D721Med (cell line): ENCODE measurements around the gene DEDD2.

Source experiments
- DNase-seq: peaks from one replicate; pipeline ENCODE4 v3.0.0; 2011; ENCODE audit warnings: low spot score; ENCODE audit not compliant: insufficient read length
- FAIRE-seq: peaks from 2 replicates; lab custom pipeline; 2011; peaks lifted over from hg19 to GRCh38; lab: Jason Lieb, UNC
- CTCF ChIP-seq: IDR thresholded peaks from 2 replicates; pipeline ENCODE4 v1.5.1; 2012; ENCODE audit warnings: mild to moderate bottlenecking, control low read depth; ENCODE audit not compliant: insufficient read depth; ENCODE audit errors: missing control alignments

DEDD2 gene

GRCh38 chr19:42246143-42246921 is 28.9 kb upstream of the DEDD2 start:
- TF ChIP-seq CTCF, result peak; percentile 40
- no peak for FAIRE-seq
- no peak for DNase-seq

GRCh38 chr19:42245231-42245630 is 27.8 kb upstream of the DEDD2 start:
- TF ChIP-seq CTCF, result no peak
- no peak for DNase-seq
- no peak for FAIRE-seq

GRCh38 chr19:42244347-42245220 is 27.1 kb upstream of the DEDD2 start:
- TF ChIP-seq CTCF, result peak; percentile 75
- DNase-seq (peak; percentile 66), FAIRE-seq (no peak)

- TF ChIP-seq CTCF, result no peak
- peak; percentile 72 for DNase-seq
- FAIRE-seq, result no peak
Measured at GRCh38 chr19:42242512-42243409, 25.3 kb upstream of the DEDD2 start, which contains the start of gene GSK3A. Gene GSK3A (minus strand): TSS chr19:42242602. CDS start chr19:42242465, 137 bp downstream.

- FAIRE-seq (no peak), DNase-seq (no peak)
- no peak for TF ChIP-seq CTCF
Measured at GRCh38 chr19:42242069-42242511, 24.6 kb upstream of the DEDD2 start.

GRCh38 chr19:42241279-42241678 is 23.8 kb upstream of the DEDD2 start:
- no peak for FAIRE-seq
- no peak for DNase-seq
- TF ChIP-seq CTCF, result no peak
